ENCODE data around the gene ZNF783. TPM values are rescaled to one million over a fixed set of nuclear protein-coding genes. Genes with fewer than 3 reads are reported as not detected.
"Not testable (repeated sequence)": the region's sequence is repeated elsewhere in the genome, so short reads cannot be mapped to it uniquely, and the experiment has no call there.

The ZNF783 gene
- total RNA-seq, 1 donor from 2014 or later, result 15.3 TPM

- peaks cover 59% of the 10 kb centered on the region for H3K27me3 Mint-ChIP-seq (ENCODE audit: low read depth)
- H3K4me1 Mint-ChIP-seq, result no peaks in the 10 kb centered on the region
- no peak for TF ChIP-seq CTCF (conservative IDR thresholded peaks at IDR 0.05)
- H3K4me3 Mint-ChIP-seq, result no peak overlapping the region
- no peak for DNase-seq (ENCODE audit: low read depth, low spot score)
- peaks cover 11% of the 10 kb centered on the region for H3K9me3 Mint-ChIP-seq
- no peaks in the 10 kb centered on the region for H3K36me3 Mint-ChIP-seq (ENCODE audit: low read depth)
- H3K27ac Mint-ChIP-seq (ENCODE audit: unreplicated experiment), result no peak overlapping the region
Measured at GRCh38 chr7:149316606-149317005, 54.6 kb downstream of the ZNF783 start.

GRCh38 chr7:149317496-149317895 lies 55.5 kb downstream of the ZNF783 start:
- Mint-ChIP-seq H3K4me3 (no peak overlapping the region), H3K36me3 (ENCODE audit: low read depth) (no peaks in the 10 kb centered on the region), H3K27me3 (ENCODE audit: low read depth) (peaks cover 61% of the 10 kb centered on the region), H3K9me3 (peaks cover 11% of the 10 kb centered on the region), H3K4me1 (no peaks in the 10 kb centered on the region), H3K27ac (ENCODE audit: unreplicated experiment) (no peak overlapping the region)
- no peak for DNase-seq (ENCODE audit: low read depth, low spot score)
- TF ChIP-seq CTCF (conservative IDR thresholded peaks at IDR 0.05), result no peak

- H3K27ac Mint-ChIP-seq (ENCODE audit: unreplicated experiment), result no peak overlapping the region
Measured at GRCh38 chr7:149317986-149318672, 56.1 kb downstream of the ZNF783 start.

GRCh38 chr7:149319376-149319775 lies 57.4 kb downstream of the ZNF783 start:
- Mint-ChIP-seq H3K4me1 (no peaks in the 10 kb centered on the region), H3K27me3 (ENCODE audit: low read depth) (peaks cover 54% of the 10 kb centered on the region), H3K4me3 (no peak overlapping the region), H3K27ac (ENCODE audit: unreplicated experiment) (no peak overlapping the region), H3K36me3 (ENCODE audit: low read depth) (no peaks in the 10 kb centered on the region), H3K9me3 (peaks cover 13% of the 10 kb centered on the region)
- DNase-seq (ENCODE audit: low read depth, low spot score), result no peak
- TF ChIP-seq CTCF (conservative IDR thresholded peaks at IDR 0.05), result no peak

More at GRCh38 chr7:149317986-149318672, 56.1 kb downstream of the ZNF783 start:
- no peak overlapping the region for H3K4me3 Mint-ChIP-seq
- H3K4me1 Mint-ChIP-seq, result no peaks in the 10 kb centered on the region
- no peak for DNase-seq (ENCODE audit: low read depth, low spot score)
- H3K27me3 Mint-ChIP-seq (ENCODE audit: low read depth), result peaks cover 61% of the 10 kb centered on the region
- TF ChIP-seq CTCF (conservative IDR thresholded peaks at IDR 0.05), result no peak
- H3K36me3 Mint-ChIP-seq (ENCODE audit: low read depth), result no peaks in the 10 kb centered on the region
- H3K9me3 Mint-ChIP-seq, result peaks cover 11% of the 10 kb centered on the region

- no peaks in the 10 kb centered on the region for H3K4me1 Mint-ChIP-seq
- H3K9me3 Mint-ChIP-seq, result peaks cover 17% of the 10 kb centered on the region
- H3K27me3 Mint-ChIP-seq (ENCODE audit: low read depth), result peaks cover 44% of the 10 kb centered on the region
- no peaks in the 10 kb centered on the region for H3K36me3 Mint-ChIP-seq (ENCODE audit: low read depth)
- H3K27ac Mint-ChIP-seq (ENCODE audit: unreplicated experiment), result no peak overlapping the region
- no peak for TF ChIP-seq CTCF (conservative IDR thresholded peaks at IDR 0.05)
- no peak for DNase-seq (ENCODE audit: low read depth, low spot score)
- no peak overlapping the region for H3K4me3 Mint-ChIP-seq
Measured at GRCh38 chr7:149320313-149321124, 58.5 kb downstream of the ZNF783 start.

- H3K36me3 Mint-ChIP-seq (ENCODE audit: low read depth); H3K4me3 Mint-ChIP-seq; DNase-seq (ENCODE audit: low read depth, low spot score); H3K27ac Mint-ChIP-seq (ENCODE audit: unreplicated experiment); H3K4me1 Mint-ChIP-seq: not testable (repeated sequence)
- Mint-ChIP-seq H3K27me3 (ENCODE audit: low read depth) (peaks cover 40% of the 10 kb centered on the region), H3K9me3 (peaks cover 17% of the 10 kb centered on the region)
Measured at GRCh38 chr7:149321125-149321905, 59.3 kb downstream of the ZNF783 start.

Data from neural crest cell (in vitro differentiated cells).